HCT116 (cell line): ENCODE measurements around the gene AMTN. TPM values are rescaled to one million over a fixed set of nuclear protein-coding genes. Genes with fewer than 3 reads are reported as not detected.

Source experiments
- ATAC-seq: fragments of 200-7000 bp; cut with Tn5 transposase; 2 replicates; pipeline ENCODE4 v1.9.1; 2020; ENCODE audit warnings: mild to moderate bottlenecking, moderate library complexity
- BruUV-seq: library from RNA; stranded (reverse); fragments of 400-500 nt; replicated peaks from 2 replicates; lab custom pipeline; 2021; lab: Mats Ljungman, UMichigan
- CTCF ChIA-PET: fragments of 300-600 bp; sonication (Branson Sonifier 250); formaldehyde crosslinking; loops from one replicate; lab custom pipeline; 2021; ENCODE audit warnings: antibody characterized with exemption; lab: Charles Lee
- POLR2A ChIA-PET: fragments of 300-600, 350-600 bp; sonication (Branson Sonifier 250); formaldehyde crosslinking; loops from one replicate; lab custom pipeline; 2021; ENCODE audit warnings: antibody characterized with exemption; lab: Charles Lee
- RAD21 ChIA-PET, 2 experiments: fragments of 300-600 bp; sonication (Branson Sonifier 250); formaldehyde crosslinking; loops; one replicate each; lab custom pipeline; 2023; ENCODE audit warnings: low total read pairs in 2 of 2; ENCODE audit not compliant: uncharacterized antibody in 2 of 2, unreplicated experiment in 2 of 2, low non-redundant PET in 1 of 2; lab: Charles Lee
- DNase-seq: peaks from one replicate; pipeline ENCODE4 v3.0.0-alpha.2; 2010; ENCODE audit warnings: low read depth, low spot score
- H2AFZ ChIP-seq: fragments of 200-600 bp; shearing (Covaris generic), sonication (generic); 2 replicates; pipeline ENCODE4 v1.6.1; 2017; ENCODE audit warnings: low read depth, mixed run types, mixed read lengths, antibody characterized with exemption, low read length; ENCODE audit not compliant: poor library complexity, severe bottlenecking
- H3K27ac ChIP-seq: 2 replicates; pipeline ENCODE4 v1.5.1; 2012; ENCODE audit warnings: low read depth, low read length
- H3K27me3 ChIP-seq: fragments of 200-600 bp; sonication (generic); 2 replicates; pipeline ENCODE4 v1.6.1; 2016; ENCODE audit warnings: mixed run types, low read length, mixed read lengths; ENCODE audit not compliant: insufficient read depth
- H3K36me3 ChIP-seq, 2 experiments: fragments of 200-500 bp in 1 of 2; fragments of 200-600 bp in 1 of 2; sonication (Bioruptor generic) in 1 of 2; sonication (generic) in 1 of 2; 2 replicates each; pipeline versions ENCODE4 v1.5.1 to v1.6.1; 2014 to 2016; ENCODE audit warnings: low read length in 2 of 2, inconsistent platforms in 1 of 2, mixed read lengths in 1 of 2, mixed run types in 1 of 2; ENCODE audit not compliant: insufficient read depth in 2 of 2, control insufficient read depth in 1 of 2
- H3K4me1 ChIP-seq, 2 experiments: fragments of 200-600 bp in 1 of 2; sonication (generic) in 1 of 2; 2 replicates each; pipeline versions ENCODE4 v1.5.1 to v1.6.1; 2012 to 2017; ENCODE audit warnings: low read length in 2 of 2, inconsistent platforms in 1 of 2, mild to moderate bottlenecking in 1 of 2, mixed read lengths in 1 of 2, mixed run types in 1 of 2, moderate library complexity in 1 of 2; ENCODE audit not compliant: insufficient read depth in 2 of 2, control insufficient read depth in 1 of 2
- H3K4me2 ChIP-seq: fragments of 200-600 bp; sonication (generic); 2 replicates; pipeline ENCODE4 v1.6.1; 2017; ENCODE audit warnings: mixed run types, low read length, mixed read lengths
- H3K4me3 ChIP-seq, 2 experiments: fragments of 200-600 bp in 1 of 2; sonication (generic) in 1 of 2; replicated peaks in 1 of 2; 2 replicates each; pipeline ENCODE4 v1.5.1; 2011 to 2016; ENCODE audit warnings: low read length in 2 of 2, control low read depth in 1 of 2, low read depth in 1 of 2, mild to moderate bottlenecking in 1 of 2, mixed read lengths in 1 of 2, mixed run types in 1 of 2
- H3K79me2 ChIP-seq: fragments of 200-600 bp; sonication (generic); 2 replicates; pipeline ENCODE4 v1.6.1; 2017; ENCODE audit warnings: mild to moderate bottlenecking, mixed run types, low read length, moderate library complexity, mixed read lengths; ENCODE audit not compliant: insufficient read depth
- H3K9ac ChIP-seq: fragments of 200-600 bp; sonication (generic); 2 replicates; pipeline ENCODE4 v1.6.1; 2016; ENCODE audit warnings: low read length, mixed read lengths
- H3K9me2 ChIP-seq: fragments of 200-600 bp; sonication (generic), shearing (Covaris generic); 2 replicates; pipeline ENCODE4 v1.6.1; 2017; ENCODE audit warnings: mixed run types, mild to moderate bottlenecking, moderate library complexity; ENCODE audit not compliant: insufficient read depth
- H3K9me3 ChIP-seq, 2 experiments: fragments of 200-500 bp in 1 of 2; fragments of 200-600 bp in 1 of 2; sonication (Bioruptor generic) in 1 of 2; sonication (generic) in 1 of 2; 2 replicates each; pipeline ENCODE4 v1.6.1; 2014 to 2017; ENCODE audit warnings: low read length in 2 of 2, mixed read lengths in 2 of 2, inconsistent platforms in 1 of 2, low read depth in 1 of 2, mild to moderate bottlenecking in 1 of 2, mixed run types in 1 of 2, moderate library complexity in 1 of 2; ENCODE audit not compliant: control insufficient read depth in 1 of 2, insufficient read depth in 1 of 2
- H4K20me1 ChIP-seq: fragments of 200-600 bp; sonication (generic), shearing (Covaris generic); 2 replicates; pipeline ENCODE4 v1.6.1; 2017; ENCODE audit warnings: mixed run types, mild to moderate bottlenecking, moderate library complexity; ENCODE audit not compliant: insufficient read depth
- CTCF ChIP-seq, 3 experiments: fragments of 200-600 bp in 1 of 3; sonication (generic) in 1 of 3; IDR thresholded peaks in 2 of 3; conservative IDR thresholded peaks in 1 of 3; 2 replicates each; pipeline ENCODE4 v1.5.1; 2012 to 2017; ENCODE audit warnings: low read depth in 2 of 3, low read length in 2 of 3, antibody characterized with exemption in 1 of 3, borderline replicate concordance in 1 of 3, control low read depth in 1 of 3, mild to moderate bottlenecking in 1 of 3, mixed read lengths in 1 of 3, mixed run types in 1 of 3, moderate library complexity in 1 of 3; ENCODE audit not compliant: insufficient read depth in 1 of 3
- EGR1 ChIP-seq: IDR thresholded peaks from 2 replicates; pipeline ENCODE4 v1.6.1; 2012; ENCODE audit warnings: low read depth
- ELF1 ChIP-seq: IDR thresholded peaks from 2 replicates; pipeline ENCODE4 v1.6.1; 2012; ENCODE audit warnings: low read depth, borderline replicate concordance
- RAD21 ChIP-seq: IDR thresholded peaks from 2 replicates; pipeline ENCODE4 v1.6.1; 2012; ENCODE audit warnings: low read depth, mild to moderate bottlenecking
- SIN3A ChIP-seq: IDR thresholded peaks from 2 replicates; pipeline ENCODE4 v1.6.1; 2012; ENCODE audit warnings: low read depth
- SP1 ChIP-seq: IDR thresholded peaks from 2 replicates; pipeline ENCODE4 v1.6.1; 2012; ENCODE audit warnings: low read depth
- YY1 ChIP-seq: IDR thresholded peaks from 2 replicates; pipeline ENCODE4 v1.6.1; 2011; ENCODE audit warnings: low read length, low read depth, moderate library complexity, mild to moderate bottlenecking; ENCODE audit not compliant: insufficient replicate concordance; ENCODE audit errors: extremely low read depth
- ZNF274 ChIP-seq: fragments of 200-500 bp; sonication (Bioruptor generic); IDR thresholded peaks from 2 replicates; pipeline ENCODE4 v1.6.1; 2014; ENCODE audit warnings: mild to moderate bottlenecking, low read depth, low read length, inconsistent platforms
- intact Hi-C: fragments of 100-400 bp; cut with micrococcal nuclease; formaldehyde crosslinking; loops from 2 replicates; pipeline ENCODE4 v1.10.0; 2022
- total RNA-seq: library from RNA; stranded (reverse); gene quantifications from one replicate; pipeline ENCODE4 v1.2.1, GENCODE V29; 2021; ENCODE audit not compliant: unreplicated experiment

The AMTN gene
- total RNA-seq, 1 experiment from 2014 or later, result not detected

DNA sequence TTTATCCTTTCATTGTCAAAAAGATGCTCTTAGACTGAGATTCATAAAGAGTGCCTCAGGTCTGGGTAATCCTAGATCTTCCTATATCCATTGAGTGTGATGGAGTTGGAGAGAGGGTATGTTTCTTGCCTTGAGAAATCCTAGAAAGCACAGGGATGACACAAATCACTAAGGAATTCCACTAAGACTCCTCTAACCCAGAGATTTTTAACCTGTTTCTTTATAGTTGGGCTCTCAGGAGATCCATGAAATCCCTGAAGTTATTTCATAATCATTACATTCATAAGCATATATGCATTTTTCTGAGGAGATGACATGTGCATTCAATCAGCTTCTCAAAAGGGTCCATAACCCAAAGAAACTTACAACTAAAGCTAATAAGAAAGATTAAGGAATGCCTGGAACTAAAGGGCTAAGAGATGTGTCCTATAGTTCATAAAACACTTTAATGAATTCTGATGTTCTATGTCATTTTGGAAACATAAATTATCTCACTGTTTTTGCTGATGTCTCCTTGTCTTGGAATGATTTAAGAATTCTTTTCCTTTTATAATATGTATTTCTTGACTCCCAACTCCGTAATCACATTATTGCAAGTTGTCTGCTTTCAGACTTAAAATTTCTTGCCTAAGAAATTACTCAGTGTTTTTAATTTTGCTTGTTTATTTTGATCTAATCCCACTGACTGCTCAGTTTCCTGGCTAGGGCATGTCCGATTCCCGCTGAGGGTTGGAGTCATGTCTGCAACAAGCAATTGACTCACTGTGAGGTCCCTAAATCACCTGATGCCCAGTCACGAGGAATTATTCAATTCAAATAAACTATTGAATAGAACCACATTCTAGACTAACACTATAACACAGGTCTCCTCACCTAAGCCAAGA is 2.8 kb upstream of the AMTN start:
- H2AFZ ChIP-seq, result no peak overlapping the region
- H4K20me1 ChIP-seq, result no peaks in the 10 kb centered on the region
- H3K4me1 ChIP-seq, result no peaks in the 10 kb centered on the region
- DNase-seq, result no peak
- no peaks in the 10 kb centered on the region for H3K9me2 ChIP-seq
- POLR2A ChIA-PET, result no interaction called here
- no peak for TF ChIP-seq YY1
- no peak for TF ChIP-seq ELF1
- no peak for TF ChIP-seq CTCF (IDR thresholded peaks at IDR 0.05 in 2 of 3, conservative IDR thresholded peaks at IDR 0.05 in 1 of 3; ENCODE audit: borderline replicate concordance in 1 of 3, insufficient read depth in 1 of 3, low read depth in 2 of 3, low read length in 2 of 3)
- no peak for TF ChIP-seq SIN3A
- no peak for TF ChIP-seq SP1
- no peak for TF ChIP-seq ZNF274
- no peak for TF ChIP-seq EGR1
- TF ChIP-seq RAD21, result no peak
- no peaks in the 10 kb centered on the region for H3K9me3 ChIP-seq
- RAD21 ChIA-PET, result no interaction called here
- no peaks in the 10 kb centered on the region for H3K79me2 ChIP-seq
- no peak overlapping the region for H3K9ac ChIP-seq
- no peaks in the 10 kb centered on the region for H3K36me3 ChIP-seq
- no peak overlapping the region for H3K4me2 ChIP-seq
- H3K4me3 ChIP-seq, result no peak overlapping the region
- BruUV-seq, result no TSS peak
- ATAC-seq, result no peak
- H3K27ac ChIP-seq, result no peak overlapping the region
- H3K27me3 ChIP-seq, result no peaks in the 10 kb centered on the region
- intact Hi-C loops, result no loop called here
- CTCF ChIA-PET, result no interaction called here
